ENCODE results near the gene CAMKK1. TPM values are rescaled to one million over a fixed set of nuclear protein-coding genes. Genes with fewer than 3 reads are reported as not detected.

CAMKK1 gene
- total RNA-seq, 1 experiment from 2014 or later = 10.1 TPM

GRCh38 chr17:3925684-3926485, 33.0 kb upstream of the CAMKK1 start:
- intact Hi-C loops (cut with micrococcal nuclease) = no loop called here
- CTCF ChIA-PET = no interaction called here

GRCh38 chr17:3924512-3925350, 31.9 kb upstream of the CAMKK1 start:
- intact Hi-C loops (cut with micrococcal nuclease) = no loop called here
- ATAC-seq = no peak
- H3K4me3 ChIP-seq (ENCODE audit: low read length) = no peak overlapping the region
- TF ChIP-seq EZH2 (IDR thresholded peaks at IDR 0.05; ENCODE audit: low read length, unreplicated experiment) (no peak), EZH2phosphoT487 (IDR thresholded peaks at IDR 0.05; ENCODE audit: borderline replicate concordance, low read length) (no peak), CTCF (conservative IDR thresholded peaks at IDR 0.05; ENCODE audit: low read depth, low read length) (no peak)
- no peaks in the 10 kb centered on the region for H4K20me1 ChIP-seq (ENCODE audit: low read length)
- POLR2A ChIA-PET (ENCODE audit: unreplicated experiment) = no interaction called here
- H3F3A ChIP-seq (ENCODE audit: low read length, unreplicated experiment) = no peaks in the 10 kb centered on the region
- H3K9me3 ChIP-seq (ENCODE audit: low read length) = no peaks in the 10 kb centered on the region
- H3K27me3 ChIP-seq (ENCODE audit: low read length) = no peaks in the 10 kb centered on the region
- H3K79me2 ChIP-seq (ENCODE audit: low read length) = no peaks in the 10 kb centered on the region
- no peak overlapping the region for H3K27ac ChIP-seq (ENCODE audit: low read length)
- H3K9ac ChIP-seq (ENCODE audit: low read length) = no peak overlapping the region
- DNase-seq = no peak
- no peaks in the 10 kb centered on the region for H3K9me2 ChIP-seq (replicated peaks; ENCODE audit: low read length)
- CTCF ChIA-PET = interaction anchor here (0.7 kb wide), 1 partner anchor 344 kb away, joined by 3 read pairs; no protein-coding TSS in a partner anchor
- H3K4me1 ChIP-seq (ENCODE audit: insufficient read depth, low read length) = no peaks in the 10 kb centered on the region
- H3K36me3 ChIP-seq (ENCODE audit: low read depth, low read length) = no peaks in the 10 kb centered on the region
- no peak overlapping the region for H3K4me2 ChIP-seq (ENCODE audit: low read length)
- no TSS peak for BruUV-seq (replicated peaks)
- no peak overlapping the region for H2AFZ ChIP-seq (ENCODE audit: low read length)

More at GRCh38 chr17:3925684-3926485, 33.0 kb upstream of the CAMKK1 start:
- no peak overlapping the region for H3K27ac ChIP-seq (ENCODE audit: low read length)
- no peaks in the 10 kb centered on the region for H3K9me2 ChIP-seq (replicated peaks; ENCODE audit: low read length)
- BruUV-seq (replicated peaks) = no TSS peak
- H3K27me3 ChIP-seq (ENCODE audit: low read length) = no peaks in the 10 kb centered on the region
- H3K36me3 ChIP-seq (ENCODE audit: low read depth, low read length) = no peaks in the 10 kb centered on the region
- no peaks in the 10 kb centered on the region for H3F3A ChIP-seq (ENCODE audit: low read length, unreplicated experiment)
- no peak overlapping the region for H3K4me2 ChIP-seq (ENCODE audit: low read length)
- TF ChIP-seq EZH2 (IDR thresholded peaks at IDR 0.05; ENCODE audit: low read length, unreplicated experiment) (no peak), CTCF (conservative IDR thresholded peaks at IDR 0.05; ENCODE audit: low read depth, low read length) (no peak), EZH2phosphoT487 (IDR thresholded peaks at IDR 0.05; ENCODE audit: borderline replicate concordance, low read length) (no peak)
- ATAC-seq (no peak), DNase-seq (no peak)
- no peak overlapping the region for H3K9ac ChIP-seq (ENCODE audit: low read length)
- no peak overlapping the region for H2AFZ ChIP-seq (ENCODE audit: low read length)
- no peak overlapping the region for H3K4me3 ChIP-seq (ENCODE audit: low read length)
- POLR2A ChIA-PET (ENCODE audit: unreplicated experiment) = no interaction called here
- no peaks in the 10 kb centered on the region for H4K20me1 ChIP-seq (ENCODE audit: low read length)
- no peaks in the 10 kb centered on the region for H3K9me3 ChIP-seq (ENCODE audit: low read length)
- H3K79me2 ChIP-seq (ENCODE audit: low read length) = no peaks in the 10 kb centered on the region
- no peaks in the 10 kb centered on the region for H3K4me1 ChIP-seq (ENCODE audit: insufficient read depth, low read length)

Measured in PC-3 (cell line).